ENCODE data around the gene HS1BP3.

The HS1BP3 gene

GRCh38 chr2:20603791-20604190 lies 47.1 kb downstream of the HS1BP3 start:
- DNase-seq (ENCODE audit: low read depth in 2 of 2) = no peak

GRCh38 chr2:20602803-20603202 lies 48.1 kb downstream of the HS1BP3 start:
- DNase-seq (ENCODE audit: low read depth in 2 of 2) = no peak

- no peak for DNase-seq (ENCODE audit: low read depth in 2 of 2)
Observed at GRCh38 chr2:20600756-20601325, 50.1 kb downstream of the HS1BP3 start.

GRCh38 chr2:20599861-20600461 lies 50.9 kb downstream of the HS1BP3 start:
- no peak for DNase-seq (ENCODE audit: low read depth in 2 of 2)

- no peak for DNase-seq (ENCODE audit: low read depth in 2 of 2)
Observed at GRCh38 chr2:20599001-20599600, 51.8 kb downstream of the HS1BP3 start.

GRCh38 chr2:20597860-20598183 lies 53.1 kb downstream of the HS1BP3 start:
- no peak for DNase-seq (ENCODE audit: low read depth in 2 of 2)

GRCh38 chr2:20596973-20597859 lies 53.7 kb downstream of the HS1BP3 start:
- DNase-seq (ENCODE audit: low read depth in 2 of 2) = no peak

- DNase-seq (ENCODE audit: low read depth in 2 of 2) = no peak
Observed at GRCh38 chr2:20596193-20596972, 54.5 kb downstream of the HS1BP3 start.

- DNase-seq (ENCODE audit: low read depth in 2 of 2) = no peak
Observed at GRCh38 chr2:20595439-20596192, 55.3 kb downstream of the HS1BP3 start.

GRCh38 chr2:20594957-20595356 lies 55.9 kb downstream of the HS1BP3 start:
- no peak for DNase-seq (ENCODE audit: low read depth in 2 of 2)

GRCh38 chr2:20594048-20594750 lies 56.7 kb downstream of the HS1BP3 start:
- no peak for DNase-seq (ENCODE audit: low read depth in 2 of 2)

- DNase-seq (ENCODE audit: low read depth in 2 of 2) = no peak
Observed at GRCh38 chr2:20593072-20594034, 57.5 kb downstream of the HS1BP3 start.

GRCh38 chr2:20592106-20593071 lies 58.5 kb downstream of the HS1BP3 start:
- DNase-seq (ENCODE audit: low read depth in 2 of 2) = no peak

GRCh38 chr2:20590704-20591515 lies 60.0 kb downstream of the HS1BP3 start:
- DNase-seq (ENCODE audit: low read depth in 2 of 2) = no peak

GRCh38 chr2:20589975-20590703 lies 60.8 kb downstream of the HS1BP3 start:
- DNase-seq (ENCODE audit: low read depth in 2 of 2) = no peak

Data from stimulated activated CD4-positive, alpha-beta T cell treated with anti-CD3 and anti-CD28 coated beads, Interleukin-1b, Interleukin-23, amount 100 ng/mL, for 1 hour (primary cell).